HG03139 (cell line): Measurements from ENCODE around the gene TFDP2.
"Not testable (repeated sequence)": the region's sequence is repeated elsewhere in the genome, so short reads cannot be mapped to it uniquely, and the experiment has no call there.

Experiments
- ATAC-seq: cut with Tn5 transposase; IDR thresholded peaks from one replicate; pipeline ENCODE4 v1.9.1; 2021; ENCODE audit not compliant: unreplicated experiment

Gene TFDP2

DNA sequence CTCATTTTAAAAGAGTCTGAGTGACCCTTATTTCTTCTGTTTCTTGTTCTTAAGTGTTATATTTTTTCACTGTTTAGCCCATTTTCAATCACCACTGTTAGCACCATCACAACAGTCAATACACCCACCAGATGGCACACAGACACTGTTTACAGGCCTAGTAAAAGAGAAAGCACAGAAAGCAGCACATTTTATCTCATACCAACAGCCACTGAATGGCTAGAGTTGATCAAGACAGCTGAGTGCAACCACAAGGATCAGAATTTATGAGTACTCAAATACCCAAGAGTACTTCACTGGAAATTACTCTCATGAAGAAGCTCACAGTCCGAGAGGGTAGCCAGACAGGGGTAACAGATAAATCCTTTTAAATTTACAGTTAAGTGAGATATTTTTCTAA lies 127.0 kb downstream of the TFDP2 start:
- ATAC-seq: peak; percentile 64

DNA sequence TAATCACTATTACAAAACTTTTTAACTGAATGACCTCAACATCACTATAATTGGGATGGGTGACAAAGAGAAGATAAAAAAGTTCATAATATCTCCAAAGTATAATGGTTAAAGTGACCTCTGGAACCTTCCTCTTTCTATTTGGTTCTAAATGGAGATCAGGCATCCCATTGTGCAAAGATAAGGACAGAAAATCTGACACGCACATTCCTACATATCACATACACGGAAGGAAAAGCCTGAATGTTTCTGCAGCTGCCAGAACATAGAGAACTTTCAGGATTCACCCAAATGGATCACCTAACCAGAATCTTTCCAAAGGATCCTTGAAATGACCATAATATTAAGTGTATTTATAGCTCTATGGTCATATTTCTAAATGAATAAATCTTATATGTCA lies 128.2 kb downstream of the TFDP2 start:
- ATAC-seq: no peak

DNA sequence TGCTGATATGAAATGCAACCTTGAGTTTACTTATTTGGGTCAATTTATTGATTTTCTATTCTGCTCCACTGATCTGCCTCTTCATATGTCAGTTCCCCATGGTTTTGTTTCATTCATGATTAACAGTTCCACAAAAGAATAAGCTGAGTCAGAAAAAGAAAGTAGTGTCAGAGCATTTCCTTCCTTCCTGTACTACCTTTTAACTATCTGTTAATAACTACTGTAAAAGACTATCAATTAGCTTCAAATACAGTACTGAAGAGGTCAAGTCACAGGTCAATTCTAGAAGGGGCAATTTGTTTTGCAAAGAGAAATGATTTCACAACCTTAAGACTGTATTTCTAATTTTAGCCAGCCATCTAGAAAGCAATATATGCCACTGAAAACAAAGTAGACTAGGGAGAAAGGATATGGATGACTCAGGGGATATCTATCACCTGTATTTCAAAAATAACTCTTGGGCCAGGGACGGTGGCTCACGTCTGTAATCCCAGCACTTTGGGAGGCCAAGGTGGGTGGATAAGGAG lies 129.5 kb downstream of the TFDP2 start:
- peak; percentile 73 for ATAC-seq

DNA sequence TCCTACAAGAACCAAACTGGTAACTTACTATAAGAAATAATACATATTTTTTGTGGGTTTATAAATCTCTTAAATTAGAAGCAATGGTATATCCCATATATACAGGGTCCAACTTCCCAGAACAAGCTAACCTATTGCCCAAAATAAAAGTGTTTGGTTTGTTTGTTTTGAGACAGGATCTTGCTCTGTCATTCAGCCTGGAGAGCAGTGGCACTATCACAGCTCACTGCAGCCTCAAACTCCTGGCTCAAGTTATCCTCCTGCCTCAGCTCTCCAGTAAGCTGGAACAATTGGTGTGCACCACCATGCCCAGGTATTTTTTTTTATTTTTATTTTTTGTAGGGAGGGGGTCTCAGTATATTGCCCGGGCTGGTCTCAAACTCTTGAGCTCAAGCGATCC lies 135.4 kb downstream of the TFDP2 start:
- ATAC-seq: no peak

DNA sequence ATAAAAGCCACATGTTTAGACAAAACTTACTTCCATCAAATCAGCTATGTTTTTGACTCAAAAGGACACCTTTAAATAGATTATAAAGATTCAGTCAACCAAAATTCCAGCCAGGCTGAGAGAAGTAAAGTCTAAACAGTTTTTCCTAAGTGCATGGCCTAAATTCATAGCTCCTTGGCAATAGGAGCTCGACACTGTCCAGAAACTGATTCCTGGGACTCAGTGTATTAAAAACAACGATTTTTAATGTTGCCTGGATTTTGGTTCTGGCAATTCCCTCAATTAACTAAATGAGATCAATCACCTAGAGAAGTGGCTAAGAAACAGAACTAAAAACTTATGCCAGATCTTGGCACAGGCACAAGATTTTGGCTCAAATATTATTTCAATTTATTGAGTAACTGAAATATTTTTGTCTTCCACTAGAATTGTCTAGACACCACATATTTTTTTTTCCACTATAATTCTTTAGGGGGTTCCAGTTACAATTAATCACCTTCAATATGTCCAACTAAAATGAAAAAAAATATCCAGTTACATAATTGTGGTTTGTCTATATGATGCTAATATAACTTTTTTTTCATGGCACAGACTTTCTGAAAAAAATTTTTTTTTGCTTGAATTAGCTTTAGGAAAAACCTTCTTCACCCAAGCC lies 135.9 kb downstream of the TFDP2 start:
- ATAC-seq: no peak

DNA sequence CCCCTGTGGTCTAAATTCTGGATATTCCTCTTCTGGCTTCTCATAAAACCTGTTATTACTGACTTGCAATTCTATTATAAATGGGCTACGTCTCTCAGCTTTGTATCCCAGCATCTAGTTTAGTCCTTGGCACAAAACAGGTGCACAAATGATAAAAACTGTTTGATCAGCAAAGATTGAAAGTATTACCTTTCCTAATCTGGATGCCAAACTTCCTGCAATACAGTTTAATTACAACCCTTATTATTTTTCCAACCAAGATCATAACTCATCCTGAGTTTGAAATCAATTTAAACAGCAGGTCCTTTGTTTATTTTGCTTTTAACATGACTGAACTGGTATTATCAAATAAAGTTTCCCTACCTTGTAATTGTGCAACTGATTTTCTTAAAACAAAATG lies 140.3 kb downstream of the TFDP2 start:
- no peak for ATAC-seq

DNA sequence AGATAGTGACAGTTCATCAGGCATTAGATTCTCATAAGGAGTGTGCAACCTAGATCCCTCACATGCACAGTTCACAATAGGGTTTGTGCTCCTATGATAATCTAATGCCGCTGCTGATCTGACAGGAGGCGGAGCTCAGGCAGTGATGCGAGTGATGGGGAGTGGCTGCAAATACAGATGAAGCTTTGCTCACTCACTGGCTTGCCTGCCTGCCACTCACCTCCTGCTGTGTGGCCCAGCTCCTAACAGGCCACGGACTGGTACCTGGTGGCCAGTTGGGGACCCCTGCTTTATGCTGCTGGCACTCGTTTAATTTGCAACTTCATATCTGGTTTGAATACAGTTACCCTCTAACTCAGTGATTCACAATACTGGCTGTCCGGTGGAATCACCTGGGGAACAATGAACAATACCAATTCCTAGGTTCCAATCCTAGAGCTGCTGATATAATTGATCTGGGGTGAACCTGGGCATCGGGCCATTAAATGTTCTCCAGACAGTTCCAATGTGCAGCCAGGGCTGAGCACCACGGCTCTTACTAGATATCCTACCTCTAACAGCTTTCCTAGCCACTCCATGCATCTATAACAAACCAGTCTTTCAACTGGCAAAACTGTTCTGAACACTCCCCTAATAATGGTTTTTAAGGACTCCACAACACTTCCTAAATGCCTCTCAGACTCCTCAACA lies 141.5 kb downstream of the TFDP2 start:
- ATAC-seq: no peak

DNA sequence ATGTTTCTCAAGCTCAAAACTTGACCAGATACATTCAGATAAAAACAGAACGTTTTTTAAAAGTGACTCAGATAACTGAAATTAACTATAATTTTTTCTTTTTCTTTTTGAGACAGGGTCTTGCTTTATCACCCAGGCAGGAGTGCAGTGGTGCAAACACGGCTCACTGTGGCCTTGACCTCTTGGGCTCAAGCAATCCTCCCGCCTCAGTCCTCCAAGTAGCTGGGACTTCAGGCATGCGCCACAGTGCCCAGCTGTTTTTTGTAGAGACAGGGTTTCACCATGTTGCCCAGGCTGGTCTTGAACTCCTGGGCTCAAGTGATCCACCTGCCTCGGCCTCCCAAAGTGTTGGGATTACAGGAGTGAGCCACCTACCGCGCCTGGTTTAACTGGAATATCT lies 144.4 kb downstream of the TFDP2 start:
- ATAC-seq: not testable (repeated sequence)

DNA sequence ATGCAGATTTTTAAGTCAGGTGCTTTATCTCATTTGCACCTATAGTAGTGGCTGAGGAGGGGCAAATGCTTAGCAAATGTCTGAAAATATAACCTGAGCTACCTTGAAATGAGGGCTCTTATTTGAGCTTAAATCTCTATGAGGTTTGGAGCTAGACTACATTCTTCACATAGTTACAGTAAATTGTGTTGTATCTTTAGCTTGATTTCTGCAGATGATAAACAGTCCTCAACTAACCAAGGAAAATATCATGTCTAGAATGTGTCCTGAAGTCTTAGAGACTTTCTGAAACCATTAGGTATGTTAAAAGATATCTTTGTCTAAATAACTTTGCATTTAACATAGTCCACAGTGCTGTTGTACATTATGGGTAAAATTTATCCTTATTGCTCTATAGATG lies 145.3 kb downstream of the TFDP2 start:
- no peak for ATAC-seq

DNA sequence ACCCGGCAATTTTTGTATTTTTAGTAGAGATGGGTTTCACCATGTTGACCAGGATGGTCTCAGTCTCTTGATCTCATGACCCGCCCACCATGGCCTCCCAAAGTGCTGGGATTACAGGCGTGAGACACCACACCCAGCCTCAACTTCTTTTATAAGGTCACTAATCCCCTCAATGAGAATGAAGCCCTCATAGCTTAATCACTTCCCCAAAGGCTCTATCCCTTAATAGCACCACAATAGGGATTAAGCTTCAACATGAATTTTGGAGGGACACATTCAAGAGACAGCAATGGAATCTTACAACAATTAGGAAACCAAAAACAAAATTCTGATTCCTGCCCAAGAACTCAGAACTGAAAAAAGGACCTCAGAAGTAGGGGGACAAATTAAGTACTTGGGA lies 146.1 kb downstream of the TFDP2 start:
- no peak for ATAC-seq

DNA sequence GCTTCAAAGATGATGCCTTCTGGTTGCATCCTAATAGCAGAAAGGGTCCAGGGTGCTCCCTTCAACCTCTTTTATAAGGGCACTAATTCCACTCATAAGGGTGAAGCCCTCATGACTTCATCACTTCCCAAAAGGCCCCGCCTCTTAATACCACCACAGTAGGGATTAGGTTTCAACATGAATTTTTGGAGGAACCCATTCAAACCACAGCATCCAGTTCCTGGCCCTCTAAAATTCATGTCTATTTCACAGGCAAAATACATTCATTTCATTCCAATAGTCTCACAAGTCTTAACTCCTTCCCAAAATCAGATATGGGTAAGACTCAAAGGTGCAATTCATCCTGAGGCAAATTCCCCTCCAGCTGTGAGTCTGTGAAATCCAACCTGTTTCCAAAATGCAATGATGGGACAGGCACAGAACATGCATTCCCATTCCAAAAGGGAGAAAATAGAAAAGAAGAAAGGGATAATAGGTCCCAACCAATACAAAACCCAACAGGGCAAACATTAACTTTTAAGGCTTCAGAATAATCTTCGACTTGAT lies 148.9 kb downstream of the TFDP2 start:
- ATAC-seq: no peak

DNA sequence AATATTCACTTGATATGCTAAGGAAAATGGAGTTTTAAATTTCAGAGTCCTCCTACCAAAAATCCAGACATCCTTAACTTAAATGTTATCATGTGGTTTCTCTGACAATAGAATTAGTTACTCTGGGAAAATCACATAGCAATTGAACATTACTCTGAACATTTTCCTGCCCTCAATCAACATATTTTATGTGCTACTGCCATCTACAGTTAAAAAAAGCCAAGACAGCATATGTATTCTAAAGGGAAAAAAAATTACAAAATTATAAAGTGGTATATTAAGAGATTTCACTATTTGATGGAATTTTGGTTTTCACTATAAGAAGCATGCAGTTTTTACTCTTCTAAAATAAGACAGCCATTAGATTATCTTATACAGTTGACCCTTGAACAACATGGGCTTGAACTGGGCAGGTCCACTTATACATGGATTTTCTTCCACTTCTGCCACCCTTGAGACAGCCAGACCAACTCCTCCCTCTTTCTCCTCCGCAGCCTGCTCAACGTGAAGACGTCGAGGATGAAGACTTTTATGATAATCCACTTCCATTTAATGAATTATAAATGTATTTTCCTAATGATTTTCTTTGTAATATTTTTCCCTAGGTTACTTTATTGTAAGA lies 150.6 kb downstream of the TFDP2 start:
- ATAC-seq: no peak

DNA sequence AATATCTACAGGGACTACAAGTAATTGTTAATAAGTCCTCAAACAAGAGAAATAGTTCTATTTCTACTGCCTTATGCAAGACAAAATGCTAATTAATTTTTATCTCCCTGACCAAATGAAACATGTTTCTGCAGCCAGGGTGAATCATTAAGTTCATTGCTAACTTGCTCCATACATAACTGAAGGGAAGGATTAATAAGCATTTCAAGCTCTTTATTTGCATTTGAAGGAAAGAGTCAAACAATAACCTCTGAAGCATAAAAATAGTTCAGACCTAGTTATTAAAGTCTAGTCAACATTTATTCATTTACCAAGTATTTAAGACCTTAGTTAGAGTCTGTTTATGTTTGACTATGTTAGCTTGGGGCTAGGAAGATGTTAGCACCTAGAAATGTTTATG lies 152.9 kb downstream of the TFDP2 start:
- peak; percentile 54 for ATAC-seq

DNA sequence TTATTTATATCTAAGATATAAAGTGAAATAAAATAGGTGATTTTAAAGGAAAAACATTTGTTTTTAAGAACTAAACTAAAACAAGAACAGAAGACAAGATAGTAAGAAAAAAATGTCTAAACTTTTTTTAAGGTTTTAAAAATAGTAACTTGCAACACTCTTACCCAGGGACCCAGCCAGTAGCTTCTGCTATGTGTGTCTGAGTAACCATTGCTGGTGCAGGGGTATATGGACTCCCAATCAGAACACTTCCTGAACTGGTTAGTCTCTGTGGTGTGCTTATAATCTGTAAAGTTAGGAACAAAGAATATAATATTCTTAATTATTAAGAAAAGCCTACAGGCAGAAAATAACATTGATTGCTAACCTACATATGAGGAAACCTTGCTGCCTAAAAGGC lies 154.5 kb downstream of the TFDP2 start:
- ATAC-seq: no peak

DNA sequence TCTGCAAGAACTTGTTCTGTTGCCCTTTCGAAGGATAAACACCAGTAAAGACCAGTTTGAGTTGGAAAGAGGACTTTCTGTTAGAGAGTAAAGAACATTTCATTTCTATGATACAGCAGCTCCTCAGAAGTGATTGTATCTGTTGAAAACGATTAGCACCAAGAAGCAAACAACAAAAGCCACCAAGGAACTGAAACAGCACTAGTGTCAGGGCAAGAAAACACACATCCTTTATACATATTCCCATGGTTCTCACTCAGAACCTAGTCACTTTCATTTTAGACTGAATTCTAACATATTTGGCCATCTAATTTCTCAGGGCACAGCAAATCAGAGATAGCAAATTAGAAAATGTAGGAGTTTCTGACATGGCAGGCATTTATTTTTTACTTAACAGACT lies 156.8 kb downstream of the TFDP2 start:
- no peak for ATAC-seq

DNA sequence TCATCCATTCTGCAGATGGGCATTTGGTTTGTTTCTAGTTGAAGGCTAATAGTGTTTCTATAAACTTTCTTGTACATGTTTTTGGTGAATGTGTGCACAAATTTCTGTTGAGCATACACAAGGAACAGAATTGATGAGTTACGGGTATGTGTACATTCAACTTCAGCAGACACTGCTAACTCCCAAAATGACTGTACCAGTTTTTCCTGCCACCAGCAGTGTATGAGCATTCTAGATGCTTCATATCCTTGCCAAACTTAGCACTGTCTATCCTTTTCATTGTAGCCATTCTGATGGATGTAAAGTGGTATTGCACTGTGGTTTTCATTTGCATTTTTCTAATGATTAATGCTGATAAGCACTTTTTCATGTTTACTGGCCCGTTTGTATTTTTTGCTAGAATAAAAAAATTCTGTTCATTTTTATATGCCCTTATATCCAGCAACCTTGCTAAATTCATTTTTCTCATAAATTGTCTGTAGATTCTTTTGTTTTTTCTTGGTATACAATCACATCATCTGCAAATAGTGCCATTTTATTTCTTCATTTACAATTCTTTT lies 162.7 kb downstream of the TFDP2 start:
- no peak for ATAC-seq

DNA sequence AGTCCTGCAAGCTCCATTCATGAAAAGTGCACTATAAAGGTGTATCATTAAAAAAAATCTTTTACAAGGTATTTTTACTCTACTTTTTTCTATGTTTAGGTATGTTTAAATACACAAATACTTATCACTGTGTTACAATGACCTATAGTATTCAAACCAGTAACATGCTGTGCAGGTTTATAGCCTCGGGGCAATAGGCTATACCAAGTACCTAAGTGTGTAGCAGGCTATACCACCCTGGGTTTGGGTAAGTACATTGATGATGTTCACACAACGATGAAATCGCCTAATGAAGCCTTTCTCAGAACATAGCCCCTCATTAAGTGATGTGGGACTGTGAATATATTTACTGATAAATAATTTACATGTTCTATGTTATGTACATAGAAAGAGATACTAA lies 168.3 kb downstream of the TFDP2 start:
- no peak for ATAC-seq

DNA sequence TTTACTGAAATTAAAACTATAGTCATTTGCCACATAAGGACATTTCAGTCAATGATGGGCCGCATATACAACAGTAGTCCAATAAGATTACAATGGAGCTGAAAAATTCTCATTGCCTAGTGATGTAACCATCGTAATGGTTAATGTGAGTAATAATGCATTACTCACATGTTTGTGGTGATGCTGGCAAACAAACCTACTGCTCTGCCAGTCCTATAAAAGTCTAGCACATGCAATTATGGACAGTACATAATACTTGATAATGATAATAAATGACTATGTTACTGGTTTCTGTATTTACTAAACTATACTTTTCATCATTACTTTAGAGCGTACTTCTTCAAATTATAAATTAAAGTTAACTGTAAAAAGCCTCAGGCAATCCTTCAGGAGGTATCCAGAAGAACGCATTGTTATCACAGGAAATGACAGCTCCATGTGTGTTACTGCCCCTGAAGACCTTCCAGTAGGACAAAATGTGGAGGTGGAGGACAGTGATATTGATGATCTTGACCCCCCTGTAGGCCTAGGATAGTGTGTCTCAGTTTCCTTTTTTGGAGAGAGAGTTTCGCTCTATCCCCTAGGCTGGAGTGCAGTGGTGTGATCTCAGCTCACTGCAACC lies 170.2 kb downstream of the TFDP2 start:
- ATAC-seq: no peak

DNA sequence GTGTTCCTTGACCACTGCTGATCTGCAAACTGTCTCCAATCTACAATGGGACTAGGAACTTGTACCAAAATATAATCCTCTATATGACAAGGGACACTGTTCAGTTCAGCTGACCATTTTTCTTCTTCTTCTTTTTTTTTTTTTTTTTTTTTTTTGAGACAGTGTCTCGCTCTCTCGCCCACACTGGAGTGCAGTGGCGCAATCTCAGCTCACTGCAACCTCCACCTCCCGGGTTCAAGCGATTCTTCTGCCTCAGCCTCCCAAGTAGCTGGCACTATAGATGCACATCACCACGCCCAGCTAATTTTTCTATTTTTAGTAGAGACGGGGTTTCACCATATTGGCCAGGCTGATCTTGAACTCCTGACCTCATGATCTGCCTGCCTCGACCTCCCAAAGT lies 174.6 kb downstream of the TFDP2 start:
- not testable (repeated sequence) for ATAC-seq

DNA sequence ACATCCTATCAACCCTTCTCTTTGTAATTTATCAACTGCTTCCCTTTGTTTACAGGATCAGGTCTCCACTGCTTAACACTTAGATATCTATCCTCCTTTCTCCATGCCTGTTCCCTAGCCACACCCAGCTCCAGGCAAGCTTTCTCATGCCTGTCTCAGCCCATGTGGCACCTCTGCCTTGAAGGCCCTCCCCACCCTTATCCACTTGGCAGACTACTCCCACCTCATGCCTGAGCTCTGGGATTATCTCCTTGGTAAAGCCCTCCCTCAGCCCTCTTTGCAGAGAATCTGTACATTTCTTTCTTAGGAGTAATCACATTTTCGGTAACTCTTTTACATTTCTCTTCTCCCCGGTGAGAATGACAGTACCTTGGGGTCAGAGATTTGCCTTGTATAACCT lies 176.9 kb downstream of the TFDP2 start:
- ATAC-seq: no peak

DNA sequence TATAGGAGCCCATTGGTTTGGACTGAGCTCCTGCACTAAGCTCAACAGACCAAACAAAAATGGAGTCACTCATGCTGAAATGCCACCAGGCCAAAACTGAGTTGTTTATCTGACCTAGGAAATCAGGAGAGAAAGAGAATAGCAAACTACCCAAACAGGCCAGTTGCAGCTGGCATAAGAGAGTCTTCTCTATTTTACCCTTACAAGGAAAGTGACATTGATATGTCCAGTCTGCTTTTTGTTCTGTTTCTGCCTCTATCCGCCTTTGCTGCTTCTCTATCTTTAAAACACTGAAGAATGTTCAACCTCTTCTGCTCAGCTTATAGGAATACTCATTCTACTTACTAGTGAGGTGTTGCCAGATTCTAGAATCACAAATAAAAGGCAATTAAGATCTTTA lies 177.8 kb downstream of the TFDP2 start:
- ATAC-seq: no peak
